ENCODE measurements around the gene MAP3K5. TPM values are rescaled to one million over a fixed set of nuclear protein-coding genes. Genes with fewer than 3 reads are reported as not detected.

MAP3K5 gene
- total RNA-seq, 1 donor from 2014 or later = 18.3 TPM

- FAIRE-seq (no peak), DNase-seq (ENCODE audit: low spot score in 2 of 2) (no peak)
Observed at GRCh38 chr6:136553166-136553787, 239.0 kb downstream of the MAP3K5 start.

GRCh38 chr6:136552054-136552453 lies 240.2 kb downstream of the MAP3K5 start:
- DNase-seq (ENCODE audit: low spot score in 2 of 2) (no peak), FAIRE-seq (no peak)

GRCh38 chr6:136551103-136551502 lies 241.2 kb downstream of the MAP3K5 start:
- FAIRE-seq (no peak), DNase-seq (ENCODE audit: low spot score in 2 of 2) (peak in 1 of 2 donors; percentile 33)

GRCh38 chr6:136550330-136551071 lies 241.8 kb downstream of the MAP3K5 start, which contains the start of gene MAP7:
Gene MAP7 (minus strand): TSS chr6:136550422. CDS start chr6:136550408, 14 bp downstream.
- no peak for FAIRE-seq
- peak; percentile 82 for DNase-seq (ENCODE audit: low spot score in 2 of 2)

GRCh38 chr6:136550045-136550329 lies 242.3 kb downstream of the MAP3K5 start:
- DNase-seq (ENCODE audit: low spot score in 2 of 2) (peak; percentile 63 to 77), FAIRE-seq (no peak)

GRCh38 chr6:136549300-136550044 lies 242.8 kb downstream of the MAP3K5 start:
- FAIRE-seq (no peak), DNase-seq (ENCODE audit: low spot score in 2 of 2) (peak; percentile 31 to 55)

- peak in 1 of 2 donors; percentile 28 for DNase-seq (ENCODE audit: low spot score in 2 of 2)
- no peak for FAIRE-seq
Observed at GRCh38 chr6:136548582-136549299, 243.5 kb downstream of the MAP3K5 start.

- FAIRE-seq (no peak), DNase-seq (ENCODE audit: low spot score in 2 of 2) (no peak)
Observed at GRCh38 chr6:136547871-136548270, 244.4 kb downstream of the MAP3K5 start.

GRCh38 chr6:136547336-136547735 lies 244.9 kb downstream of the MAP3K5 start:
- FAIRE-seq = peak; percentile 73
- peak in 1 of 2 donors; percentile 50 for DNase-seq (ENCODE audit: low spot score in 2 of 2)

- no peak for DNase-seq (ENCODE audit: low spot score in 2 of 2)
Observed at GRCh38 chr6:136546331-136546730, 245.9 kb downstream of the MAP3K5 start.

GRCh38 chr6:136544326-136544725 lies 248.0 kb downstream of the MAP3K5 start:
- DNase-seq (ENCODE audit: low spot score in 2 of 2) (no peak), FAIRE-seq (no peak)

More at GRCh38 chr6:136546331-136546730, 245.9 kb downstream of the MAP3K5 start:
- no peak for FAIRE-seq

- FAIRE-seq (no peak), DNase-seq (ENCODE audit: low spot score in 2 of 2) (no peak)
Observed at GRCh38 chr6:136541395-136541794, 250.9 kb downstream of the MAP3K5 start.

- FAIRE-seq = no peak
- no peak for DNase-seq (ENCODE audit: low spot score in 2 of 2)
Observed at GRCh38 chr6:136539967-136540652, 252.2 kb downstream of the MAP3K5 start.

GRCh38 chr6:136538836-136539235 lies 253.4 kb downstream of the MAP3K5 start:
- DNase-seq (ENCODE audit: low spot score in 2 of 2) = no peak
- FAIRE-seq = no peak

GRCh38 chr6:136535880-136536650 lies 256.2 kb downstream of the MAP3K5 start:
- FAIRE-seq = no peak
- DNase-seq (ENCODE audit: low spot score in 2 of 2) = no peak

GRCh38 chr6:136535017-136535765 lies 257.1 kb downstream of the MAP3K5 start:
- no peak for FAIRE-seq
- no peak for DNase-seq (ENCODE audit: low spot score in 2 of 2)

GRCh38 chr6:136534268-136534667 lies 258.0 kb downstream of the MAP3K5 start:
- no peak for DNase-seq (ENCODE audit: low spot score in 2 of 2)
- FAIRE-seq = no peak

GRCh38 chr6:136533487-136533886 lies 258.8 kb downstream of the MAP3K5 start:
- FAIRE-seq (no peak), DNase-seq (ENCODE audit: low spot score in 2 of 2) (no peak)

- no peak for DNase-seq (ENCODE audit: low spot score in 2 of 2)
- FAIRE-seq = no peak
Observed at GRCh38 chr6:136532030-136532429, 260.2 kb downstream of the MAP3K5 start.
